ENCODE measurements around the gene PDGFA. TPM values are rescaled to one million over a fixed set of nuclear protein-coding genes. Genes with fewer than 3 reads are reported as not detected.

PDGFA gene
- total RNA-seq, 1 donor from 2014 or later: 94.8 TPM

Other genes with a start within 250 kb of the PDGFA start
- gene FOXL3, start 229.7 kb downstream of the PDGFA start, total RNA-seq: not detected in 2 replicates
- 10.0 and 12.1 TPM in 2 replicates for gene DNAAF5, start 206.9 kb upstream of the PDGFA start, total RNA-seq
- 34.4 and 71.8 TPM in 2 replicates for gene PRKAR1B, start 207.4 kb upstream of the PDGFA start, total RNA-seq

Measured in lung microvascular endothelial cell (primary cell).